ENCODE data around the gene DCST1.

GRCh38 chr1:155012776-155013602 is 20.6 kb upstream of the DCST1 start:
- no peak for TF ChIP-seq POLR2A (IDR thresholded peaks at IDR 0.05)
- TF ChIP-seq CTCF (IDR thresholded peaks at IDR 0.05): no peak

Measured in esophagus squamous epithelium (tissue), 4 donors.